IPS-15b (cell line): ENCODE results near the gene WWP2.
"Not testable (repeated sequence)": the region's sequence is repeated elsewhere in the genome, so short reads cannot be mapped to it uniquely, and the experiment has no call there.

Source experiments
- H3K27me3 ChIP-seq: one replicate; pipeline ENCODE4 v1.6.1; 2013; ENCODE audit warnings: low read length; ENCODE audit not compliant: control insufficient read depth, insufficient read depth
- H3K36me3 ChIP-seq: one replicate; pipeline ENCODE4 v1.6.1; 2013; ENCODE audit warnings: low read length; ENCODE audit not compliant: control insufficient read depth, insufficient read depth
- H3K4me1 ChIP-seq: one replicate; pipeline ENCODE4 v1.6.1; 2013; ENCODE audit warnings: mild to moderate bottlenecking, low read length; ENCODE audit not compliant: control insufficient read depth, insufficient read depth
- H3K4me3 ChIP-seq: one replicate; pipeline ENCODE4 v1.5.1; 2013; ENCODE audit warnings: low read depth, low read length
- H3K9ac ChIP-seq: one replicate; pipeline ENCODE4 v1.6.1; 2013; ENCODE audit warnings: low read depth, mild to moderate bottlenecking, low read length
- H3K9me3 ChIP-seq: one replicate; pipeline ENCODE4 v1.6.1; 2013; ENCODE audit warnings: mild to moderate bottlenecking, low read length; ENCODE audit not compliant: control insufficient read depth, insufficient read depth

Gene WWP2

DNA sequence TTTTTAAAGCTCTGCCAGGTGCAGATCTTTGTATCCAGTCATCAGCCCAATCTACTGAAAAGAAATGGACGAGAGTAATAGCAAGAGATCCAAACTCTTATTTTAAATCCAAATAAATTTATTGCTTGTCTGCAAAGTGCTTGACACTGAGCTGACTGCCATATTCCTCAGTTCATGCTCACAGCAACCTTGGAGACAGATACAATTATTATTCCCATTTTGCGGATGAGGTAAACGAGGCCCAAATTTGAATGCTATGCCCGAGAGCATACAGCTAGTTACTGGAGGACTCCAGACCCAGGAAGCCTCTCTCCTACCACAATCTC lies 8.0 kb upstream of the WWP2 start:
- H3K4me1 ChIP-seq = peaks cover 5% of the 10 kb centered on the region
- H3K4me3 ChIP-seq = peak overlapping the region; percentile 92
- peak overlapping the region; percentile 87 for H3K9ac ChIP-seq
- no peaks in the 10 kb centered on the region for H3K9me3 ChIP-seq
- H3K36me3 ChIP-seq = peaks cover 11% of the 10 kb centered on the region
- H3K27me3 ChIP-seq = no peaks in the 10 kb centered on the region

- Histone ChIP-seq H3K27me3 (no peaks in the 10 kb centered on the region), H3K4me1 (peaks cover 5% of the 10 kb centered on the region), H3K36me3 (peaks cover 7% of the 10 kb centered on the region), H3K4me3 (peak within 1 kb of the TSS; percentile 92), H3K9ac (peak within 1 kb of the TSS; percentile 87), H3K9me3 (no peaks in the 10 kb centered on the region)
Measured at GRCh38 chr16:69754469-69755310, 7.4 kb upstream of the WWP2 start, which contains the start of gene NOB1. Gene NOB1 (minus strand): TSS chr16:69754926. CDS start chr16:69754910, 16 bp downstream.

GRCh38 chr16:69756705-69757104 lies 5.4 kb upstream of the WWP2 start:
- Histone ChIP-seq H3K27me3 (no peaks in the 10 kb centered on the region), H3K36me3 (peaks cover 3% of the 10 kb centered on the region), H3K4me3 (no peak overlapping the region), H3K9me3 (no peaks in the 10 kb centered on the region), H3K9ac (no peak overlapping the region), H3K4me1 (peaks cover 6% of the 10 kb centered on the region)

DNA sequence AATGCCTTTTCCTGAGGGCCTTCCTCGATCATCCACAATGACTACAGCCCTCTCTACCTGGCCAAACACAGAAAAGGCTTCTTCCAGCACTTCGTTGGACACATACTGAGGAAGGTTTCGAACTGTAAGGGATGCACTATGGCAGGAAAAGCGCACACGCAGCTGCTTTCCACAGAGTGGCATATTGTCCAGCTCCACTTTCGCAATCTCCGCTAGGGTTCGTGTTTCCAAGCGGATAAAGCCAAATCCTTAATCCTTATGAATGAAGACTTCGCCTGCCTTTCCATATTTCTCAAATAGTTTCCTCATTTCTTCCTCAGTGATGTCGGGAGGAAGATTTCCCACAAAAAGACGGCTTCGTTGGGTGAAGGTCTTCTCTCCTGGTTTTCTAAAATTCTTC lies 4.8 kb upstream of the WWP2 start:
- not testable (repeated sequence) for H3K27me3 ChIP-seq, H3K9ac ChIP-seq, H3K4me1 ChIP-seq, H3K4me3 ChIP-seq, H3K36me3 ChIP-seq, H3K9me3 ChIP-seq

DNA sequence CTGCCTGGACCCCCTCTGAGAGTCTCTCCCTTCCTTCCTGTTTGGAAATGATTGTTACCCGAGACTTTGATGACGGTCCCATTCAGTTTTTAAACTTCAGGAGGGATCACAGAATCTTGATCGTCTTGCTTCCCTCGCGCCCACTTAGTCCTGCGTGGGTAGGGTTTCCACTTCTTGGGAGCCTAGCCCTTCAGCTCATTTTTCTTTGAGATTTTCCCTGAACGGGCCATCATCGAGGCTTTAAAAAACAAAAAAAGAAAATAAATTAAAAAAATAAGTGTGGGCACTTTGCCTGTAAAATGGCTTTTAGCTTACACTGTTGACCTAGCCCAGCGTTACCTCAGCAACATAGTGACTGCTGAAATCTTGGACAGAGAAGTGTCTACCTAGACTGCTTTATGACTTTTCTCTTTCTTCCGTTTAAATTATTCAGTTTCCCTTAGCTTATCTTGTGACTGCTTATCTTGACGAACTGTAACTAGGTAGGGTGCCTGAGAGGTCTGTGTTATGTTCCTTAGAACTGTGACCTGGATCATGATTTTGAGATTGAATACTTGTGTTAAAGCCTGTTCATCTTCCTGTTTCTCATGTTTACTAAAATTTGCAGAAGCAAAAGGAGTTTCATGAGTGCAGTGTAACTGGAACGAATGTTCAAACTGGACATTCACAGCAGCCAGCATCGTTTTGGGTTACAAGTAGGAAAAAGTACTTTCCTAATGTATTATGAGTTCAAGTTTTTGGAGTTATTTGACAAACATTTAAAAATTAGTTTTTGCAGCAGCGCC lies 874 bp downstream of the WWP2 start:
- Histone ChIP-seq H3K4me3 (peak overlapping the region; percentile 96), H3K27me3 (no peaks in the 10 kb centered on the region), H3K4me1 (peaks cover 4% of the 10 kb centered on the region), H3K36me3 (no peaks in the 10 kb centered on the region), H3K9me3 (no peaks in the 10 kb centered on the region), H3K9ac (peak overlapping the region; percentile 89)

DNA sequence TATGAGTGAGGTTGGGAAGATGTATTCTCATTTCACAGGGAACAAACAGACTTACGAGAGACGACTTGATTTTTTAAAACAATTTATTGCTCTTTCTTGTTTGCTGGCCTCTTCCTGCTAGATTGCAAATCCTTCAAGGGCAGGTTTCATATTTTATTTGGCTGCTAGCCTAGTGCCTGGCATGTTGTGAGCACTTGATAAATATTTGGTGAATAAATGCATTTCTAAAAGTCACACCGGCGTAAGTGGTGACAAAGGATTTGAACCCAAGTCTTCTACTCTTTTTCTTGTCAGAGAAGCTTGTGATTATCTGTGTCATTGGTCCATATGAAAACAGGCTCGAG lies 1.4 kb downstream of the WWP2 start:
- peak overlapping the region; percentile 96 for H3K4me3 ChIP-seq
- no peak overlapping the region for H3K9ac ChIP-seq
- no peaks in the 10 kb centered on the region for H3K27me3 ChIP-seq
- H3K36me3 ChIP-seq = no peaks in the 10 kb centered on the region
- peaks cover 4% of the 10 kb centered on the region for H3K4me1 ChIP-seq
- H3K9me3 ChIP-seq = no peaks in the 10 kb centered on the region

DNA sequence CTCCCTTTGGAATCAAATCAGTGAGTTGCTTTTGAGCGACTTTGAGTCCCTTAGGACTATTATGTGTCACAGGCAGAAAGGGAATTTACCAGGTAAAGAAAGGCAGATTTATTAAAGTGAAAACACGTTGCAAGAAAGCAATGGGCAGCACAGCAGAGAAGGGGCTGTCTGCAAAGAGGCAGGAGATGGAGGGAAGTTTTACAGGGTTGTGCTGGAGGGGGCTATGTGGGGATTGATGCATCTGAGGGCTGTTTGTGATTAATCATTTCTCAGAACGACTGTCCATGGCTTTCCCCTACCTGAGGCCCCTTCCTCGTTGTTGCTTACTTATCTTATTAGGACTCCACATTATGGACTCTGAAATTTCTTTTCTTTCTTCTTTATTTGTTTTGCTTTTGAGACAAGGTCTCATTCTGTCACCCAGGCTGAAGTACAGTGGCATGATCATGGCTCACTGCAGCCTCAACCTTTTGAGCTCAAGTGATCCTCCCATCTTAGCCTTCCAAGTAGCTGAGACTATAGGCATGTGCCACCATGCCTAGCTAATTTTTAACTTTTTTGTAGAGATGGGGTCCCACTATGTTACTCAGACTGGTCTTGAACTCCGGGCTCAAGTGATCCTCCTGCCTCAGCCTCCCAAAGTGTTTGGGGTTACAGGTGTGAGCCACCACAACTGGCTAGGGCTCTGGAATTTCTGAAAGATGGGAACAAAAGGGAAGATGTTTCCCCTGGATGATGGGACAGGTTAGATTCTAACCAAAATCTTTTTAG lies 5.5 kb downstream of the WWP2 start:
- no peak overlapping the region for H3K9ac ChIP-seq

GRCh38 chr16:69768666-69769065 lies 6.5 kb downstream of the WWP2 start:
- Histone ChIP-seq H3K9ac (no peak overlapping the region), H3K4me3 (no peak overlapping the region), H3K36me3 (no peaks in the 10 kb centered on the region), H3K4me1 (peaks cover 5% of the 10 kb centered on the region), H3K27me3 (no peaks in the 10 kb centered on the region), H3K9me3 (no peaks in the 10 kb centered on the region)

More for the DNA sequence above, 5.5 kb downstream of the WWP2 start:
- Histone ChIP-seq H3K27me3 (no peaks in the 10 kb centered on the region), H3K4me3 (no peak overlapping the region), H3K36me3 (no peaks in the 10 kb centered on the region), H3K9me3 (no peaks in the 10 kb centered on the region), H3K4me1 (peaks cover under 1% of the 10 kb centered on the region)

GRCh38 chr16:69769404-69769803 lies 7.3 kb downstream of the WWP2 start:
- H3K36me3 ChIP-seq = no peaks in the 10 kb centered on the region
- no peak overlapping the region for H3K9ac ChIP-seq
- H3K4me1 ChIP-seq = peaks cover 5% of the 10 kb centered on the region
- H3K27me3 ChIP-seq = no peaks in the 10 kb centered on the region
- H3K4me3 ChIP-seq = no peak overlapping the region
- H3K9me3 ChIP-seq = no peaks in the 10 kb centered on the region

- Histone ChIP-seq H3K9ac (no peak overlapping the region), H3K4me3 (no peak overlapping the region), H3K4me1 (peaks cover 5% of the 10 kb centered on the region), H3K27me3 (no peaks in the 10 kb centered on the region), H3K36me3 (no peaks in the 10 kb centered on the region), H3K9me3 (no peaks in the 10 kb centered on the region)
Measured at GRCh38 chr16:69771651-69771967, 9.5 kb downstream of the WWP2 start.

- Histone ChIP-seq H3K9me3 (no peaks in the 10 kb centered on the region), H3K27me3 (no peaks in the 10 kb centered on the region), H3K36me3 (no peaks in the 10 kb centered on the region), H3K4me1 (peaks cover 5% of the 10 kb centered on the region), H3K9ac (no peak overlapping the region), H3K4me3 (no peak overlapping the region)
Measured at GRCh38 chr16:69773260-69773947, 11.3 kb downstream of the WWP2 start.
